ENCODE data around the gene EEF1AKMT1.
"Not testable (repeated sequence)": the region's sequence is repeated elsewhere in the genome, so short reads cannot be mapped to it uniquely, and the experiment has no call there.

EEF1AKMT1 gene

GRCh38 chr13:20776751-20777150, 3.0 kb upstream of the EEF1AKMT1 start:
- DNase-seq = no peak

- DNase-seq = no peak
These were observed 2.2 kb upstream of the EEF1AKMT1 start for GRCh38 chr13:20775961-20776360.

GRCh38 chr13:20774746-20775145, 985 bp upstream of the EEF1AKMT1 start:
- no peak for DNase-seq

- peak; percentile 8 to 11 for DNase-seq
These were observed 1.2 kb downstream of the EEF1AKMT1 start for GRCh38 chr13:20772401-20773131.

GRCh38 chr13:20769834-20770233, 3.9 kb downstream of the EEF1AKMT1 start:
- DNase-seq = no peak

GRCh38 chr13:20769091-20769490, 4.7 kb downstream of the EEF1AKMT1 start:
- no peak for DNase-seq

- no peak for DNase-seq
These were observed 6.3 kb downstream of the EEF1AKMT1 start for GRCh38 chr13:20767309-20767943.

- no peak for DNase-seq
These were observed 12.9 kb downstream of the EEF1AKMT1 start for GRCh38 chr13:20760872-20761271.

GRCh38 chr13:20754009-20754408, 19.8 kb downstream of the EEF1AKMT1 start:
- no peak for DNase-seq

GRCh38 chr13:20749377-20749776, 24.4 kb downstream of the EEF1AKMT1 start:
- DNase-seq = no peak

- not testable (repeated sequence) for DNase-seq
These were observed 29.8 kb downstream of the EEF1AKMT1 start for GRCh38 chr13:20743830-20744404.

GRCh38 chr13:20740021-20740420, 33.7 kb downstream of the EEF1AKMT1 start:
- no peak for DNase-seq

GRCh38 chr13:20738616-20739015, 35.1 kb downstream of the EEF1AKMT1 start:
- DNase-seq = no peak

- no peak for DNase-seq
These were observed 43.9 kb downstream of the EEF1AKMT1 start for GRCh38 chr13:20729633-20730585.

GRCh38 chr13:20728579-20729311, 45.0 kb downstream of the EEF1AKMT1 start:
- DNase-seq = no peak

- no peak for DNase-seq
These were observed 45.9 kb downstream of the EEF1AKMT1 start for GRCh38 chr13:20727856-20728255.

- DNase-seq = peak in 1 of 2 experiments; percentile 22
These were observed 52.1 kb downstream of the EEF1AKMT1 start for GRCh38 chr13:20721454-20722357.

- DNase-seq = no peak
These were observed 52.7 kb downstream of the EEF1AKMT1 start for GRCh38 chr13:20721058-20721453.

- DNase-seq = no peak
These were observed 53.3 kb downstream of the EEF1AKMT1 start for GRCh38 chr13:20720499-20720898.

GRCh38 chr13:20719783-20720182, 54.0 kb downstream of the EEF1AKMT1 start:
- no peak for DNase-seq

GRCh38 chr13:20718958-20719566, 54.7 kb downstream of the EEF1AKMT1 start:
- no peak for DNase-seq

All from activated CD4-positive, alpha-beta T cell treated with anti-CD3 and anti-CD28 coated beads, Interleukin-2, amount 50 U/mL, for 48 hours (primary cell).